ENCODE measurements around the gene MAGEB3. TPM values are rescaled to one million over a fixed set of nuclear protein-coding genes. Genes with fewer than 3 reads are reported as not detected.

Gene MAGEB3
- total and polyA plus RNA-seq, 8 donors: not detected

- ATAC-seq (peak in 3 of 4 donors; percentile 53 to 83 (median 65)), FAIRE-seq (peak; percentile 41), DNase-seq (no peak)
- intact Hi-C loops (cut with DNase I): no loop called here
- 62 to 71% methylated on average over 3 of the region's 3 CpGs for WGBS, 2 donors
- peaks cover 0 to 24% (median 3%) of the 10 kb centered on the region in 4 donors for H3K27me3 ChIP-seq
- H3K27ac ChIP-seq: no peak overlapping the region
- H3K4me1 ChIP-seq: no peaks in the 10 kb centered on the region
- H3K36me3 ChIP-seq: no peaks in the 10 kb centered on the region
- no peak for TF ChIP-seq CTCF (IDR thresholded peaks at IDR 0.05)
- no peak overlapping the region for H3K4me3 ChIP-seq
- no peaks in the 10 kb centered on the region for H3K9me3 ChIP-seq
Measured at GRCh38 chrX:30283456-30284200, 53.2 kb downstream of the MAGEB3 start.

Other genes with a start within 250 kb of the MAGEB3 start
- gene MAGEB2, start 15.1 kb upstream of the MAGEB3 start, total RNA-seq: not detected
- not detected for gene MAGEB2, start 15.1 kb upstream of the MAGEB3 start, polyA plus RNA-seq
- not detected for gene MAGEB4, start 11.3 kb downstream of the MAGEB3 start, total RNA-seq
- gene MAGEB4, start 11.3 kb downstream of the MAGEB3 start, polyA plus RNA-seq: not detected
- not detected for gene MAGEB1, start 16.5 kb downstream of the MAGEB3 start, total RNA-seq
- gene MAGEB1, start 16.5 kb downstream of the MAGEB3 start, polyA plus RNA-seq: not detected
- under 1 TPM; 0.13 to 0.40 (median 0.33) TPM for gene NR0B1, start 78.7 kb downstream of the MAGEB3 start, total RNA-seq
- gene NR0B1, start 78.7 kb downstream of the MAGEB3 start, polyA plus RNA-seq: 1 to 10 TPM; 2.7 to 6.9 TPM